HEK293T (cell line): ENCODE data around the gene KDM3B.

Experiments used
- ARNT ChIP-seq: fragments of 450-650 bp; IDR thresholded peaks from 2 replicates; pipeline ENCODE4 v1.6.1; 2017; ENCODE audit warnings: mild to moderate bottlenecking
- BHLHE40 ChIP-seq: fragments of 450-650 bp; IDR thresholded peaks from 2 replicates; pipeline ENCODE4 v1.6.1; 2016; ENCODE audit warnings: mild to moderate bottlenecking, moderate library complexity, borderline replicate concordance
- CTBP1 ChIP-seq: fragments of 450-650 bp; IDR thresholded peaks from 2 replicates; pipeline ENCODE4 v1.6.1; 2016; ENCODE audit warnings: borderline replicate concordance
- ELF4 ChIP-seq: fragments of 450-650 bp; IDR thresholded peaks from 2 replicates; pipeline ENCODE4 v1.6.1; 2017; ENCODE audit warnings: antibody characterized with exemption
- FOXM1 ChIP-seq: fragments of 450-650 bp; IDR thresholded peaks from 2 replicates; pipeline ENCODE4 v1.6.1; 2017; ENCODE audit warnings: mild to moderate bottlenecking, borderline replicate concordance
- HDGF ChIP-seq: fragments of 450-650 bp; IDR thresholded peaks from 2 replicates; pipeline ENCODE4 v1.6.1; 2017; ENCODE audit warnings: antibody characterized with exemption, borderline replicate concordance
- L3MBTL2 ChIP-seq: fragments of 450-650 bp; conservative IDR thresholded peaks from 2 replicates; pipeline ENCODE4 v1.6.1; 2016; ENCODE audit warnings: mild to moderate bottlenecking
- PKNOX1 ChIP-seq: fragments of 450-650 bp; IDR thresholded peaks from 2 replicates; pipeline ENCODE4 v1.6.1; 2016
- SP1 ChIP-seq: fragments of 450-650 bp; IDR thresholded peaks from 2 replicates; pipeline ENCODE4 v1.6.1; 2017
- TARDBP ChIP-seq: fragments of 450-650 bp; IDR thresholded peaks from 2 replicates; pipeline ENCODE4 v1.6.1; 2016
- ZNF384 ChIP-seq: fragments of 450-650 bp; IDR thresholded peaks from 2 replicates; pipeline ENCODE4 v1.6.1; 2016

DNA sequence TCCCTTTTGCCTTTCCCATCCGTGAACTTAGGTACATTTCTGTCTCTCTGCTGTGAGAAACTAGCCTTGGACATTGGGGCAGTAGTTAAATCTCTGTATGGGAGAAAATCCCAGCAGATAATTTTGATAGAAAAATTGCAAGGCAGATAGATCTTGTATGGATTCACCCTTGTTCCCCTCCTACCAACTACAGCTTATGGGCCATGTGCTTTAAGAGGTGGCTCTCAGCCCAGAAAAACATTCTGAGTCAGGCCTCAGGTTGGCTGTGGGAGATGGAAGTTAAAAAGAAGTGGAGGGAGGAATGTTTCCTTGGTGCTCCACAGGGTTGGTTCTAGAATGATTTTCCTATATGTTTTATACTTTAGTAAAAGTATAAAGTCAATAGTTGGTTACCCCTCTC is 1.4 kb upstream of the KDM3B start:
- TF ChIP-seq ZNF384 = no peak
- no peak for TF ChIP-seq BHLHE40
- TF ChIP-seq CTBP1 = no peak
- no peak for TF ChIP-seq HDGF
- TF ChIP-seq ARNT = no peak
- no peak for TF ChIP-seq FOXM1
- no peak for TF ChIP-seq ELF4
- no peak for TF ChIP-seq L3MBTL2
- no peak for TF ChIP-seq SP1
- TF ChIP-seq TARDBP = no peak
- TF ChIP-seq PKNOX1 = no peak
